Fibroblast of skin of scalp (primary cell): ENCODE data around the gene CDK14.
A peak's percentile ranks its signal among the peaks of the same experiment; 100 is the strongest.

ENCODE experiments used
- DNase-seq: peaks from one replicate; pipeline ENCODE4 v3.0.0-alpha.2; 2013

The CDK14 gene

GRCh38 chr7:90853205-90853604 is 257.1 kb downstream of the CDK14 start:
- no peak for DNase-seq

DNA sequence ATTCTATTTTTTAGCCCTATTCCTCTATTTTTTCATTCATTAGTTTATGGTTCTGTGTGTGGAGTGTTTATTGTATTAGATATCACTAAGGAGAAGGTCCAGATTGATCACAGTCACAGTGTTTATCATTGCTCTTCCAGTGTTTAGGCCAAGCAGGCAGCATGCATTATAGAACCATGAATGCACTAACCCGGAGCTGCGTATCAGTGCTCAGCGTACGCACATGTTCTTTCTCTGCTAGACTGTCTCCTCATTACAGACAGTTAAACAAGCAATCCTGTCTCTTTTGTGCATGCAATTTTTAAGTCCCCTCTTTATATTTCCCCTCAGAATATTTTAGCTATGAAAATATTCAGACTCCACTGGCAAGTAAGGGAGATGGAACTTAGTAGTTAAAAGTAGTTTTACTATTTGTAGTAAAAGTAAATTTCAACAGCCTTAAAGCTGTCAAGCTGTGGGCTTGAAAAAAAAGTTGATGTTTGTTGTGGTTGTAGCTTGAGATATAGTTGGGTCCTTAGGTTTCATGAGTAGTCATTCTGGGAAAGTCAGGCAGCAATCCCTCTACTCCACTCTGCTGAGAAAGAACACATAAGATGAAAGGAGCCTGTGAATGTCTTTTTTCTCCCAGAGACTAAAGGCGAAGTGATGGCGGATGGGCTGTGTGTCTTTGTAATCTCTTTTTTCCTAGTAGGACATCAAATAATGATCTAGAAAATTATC is 260.4 kb downstream of the CDK14 start:
- DNase-seq, result no peak

DNA sequence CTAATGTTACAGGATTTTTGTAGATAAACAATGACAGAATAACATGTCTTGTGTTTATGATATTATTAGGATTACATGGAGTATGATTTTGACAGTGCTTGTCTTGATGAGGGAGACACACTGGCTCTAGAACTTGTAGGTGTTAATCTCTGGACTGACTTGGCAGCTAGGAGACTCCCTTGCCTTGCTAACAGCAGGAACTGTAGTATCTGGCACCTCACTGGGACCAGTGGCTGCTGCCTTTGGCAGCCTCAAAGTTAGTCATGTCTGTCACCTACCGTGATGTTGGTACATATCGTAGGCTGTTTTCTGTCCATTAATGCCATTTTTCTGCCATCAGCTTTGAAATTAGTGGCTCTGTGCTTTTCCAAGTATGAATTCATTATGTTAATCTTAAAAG is 261.5 kb downstream of the CDK14 start:
- DNase-seq, result no peak

DNA sequence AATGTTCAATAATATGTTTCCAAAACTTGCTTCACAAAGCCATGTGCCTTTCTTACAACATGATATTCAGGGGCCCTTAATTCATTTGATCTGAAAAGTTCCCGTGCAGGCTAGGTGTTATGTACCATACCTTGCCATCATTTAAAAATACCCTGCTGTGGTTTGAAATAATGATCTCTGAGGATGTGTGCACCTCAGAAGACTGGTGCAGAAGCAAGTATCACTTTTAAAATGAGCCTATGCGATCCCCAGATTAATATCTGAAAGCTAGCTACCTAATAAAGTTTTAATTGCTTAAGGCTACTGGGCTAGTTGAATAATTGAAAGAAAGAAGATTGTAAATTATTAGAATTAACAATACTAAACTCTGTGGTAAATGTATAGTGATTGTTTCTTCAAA is 262.4 kb downstream of the CDK14 start:
- no peak for DNase-seq

- no peak for DNase-seq
Observed at GRCh38 chr7:90859521-90859920, 263.4 kb downstream of the CDK14 start.

DNA sequence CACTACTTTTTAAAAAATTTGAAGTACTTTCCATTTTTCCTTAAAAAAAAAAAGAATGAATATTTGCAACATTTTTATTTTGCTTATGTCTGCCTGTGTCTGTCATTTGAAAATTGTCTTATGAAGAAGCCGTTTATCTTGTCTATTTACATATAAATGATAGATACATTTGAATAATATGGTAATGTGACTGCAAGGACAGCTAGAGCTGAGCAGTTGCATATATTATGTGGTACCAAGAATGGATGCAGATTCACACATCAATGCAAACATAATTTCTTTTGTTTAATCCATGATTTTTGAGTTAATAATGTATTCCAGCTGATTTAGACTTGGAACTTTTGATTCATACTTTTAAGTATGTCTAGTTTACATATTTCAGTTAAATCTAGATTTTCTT is 268.0 kb downstream of the CDK14 start:
- no peak for DNase-seq

DNA sequence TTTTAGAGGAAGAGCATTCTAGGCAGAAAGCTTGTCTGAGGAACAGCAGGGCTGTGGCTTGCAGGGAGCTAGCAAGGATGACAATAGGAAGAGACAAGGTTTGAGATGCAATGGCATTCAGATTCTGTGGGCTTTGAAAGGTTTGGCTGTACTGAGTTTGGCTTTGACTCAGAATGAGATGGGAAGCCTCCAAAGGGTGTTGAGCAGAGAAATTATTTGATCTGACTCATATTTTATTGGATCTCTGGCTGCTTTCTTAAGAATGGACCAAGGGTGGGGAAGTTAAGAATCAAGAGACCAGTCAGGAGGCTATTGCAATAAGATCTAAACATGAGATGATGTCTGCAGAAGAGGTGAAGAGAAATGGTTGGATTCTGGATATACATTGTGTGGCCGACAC is 273.2 kb downstream of the CDK14 start:
- DNase-seq, result no peak

- DNase-seq, result no peak
Observed at GRCh38 chr7:90876701-90877100, 280.6 kb downstream of the CDK14 start.

DNA sequence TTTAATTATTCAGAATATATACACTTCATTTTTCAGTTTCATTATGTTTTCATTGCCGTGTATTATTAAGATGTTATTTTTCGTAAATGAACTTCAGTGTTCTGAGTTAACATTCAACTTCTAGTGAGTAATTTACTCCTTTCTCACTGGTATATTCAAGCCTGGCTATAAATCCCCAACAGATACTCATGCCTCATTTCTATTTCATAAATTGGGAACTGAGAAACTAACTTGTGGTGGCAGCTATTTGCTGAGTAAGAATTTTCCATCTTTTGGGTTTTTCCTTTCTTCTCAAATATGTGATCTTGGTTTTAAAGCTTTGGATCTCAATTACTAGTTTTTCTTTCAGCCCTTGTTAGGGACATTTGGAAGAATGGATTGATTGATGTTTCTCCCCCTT is 281.1 kb downstream of the CDK14 start:
- no peak for DNase-seq

DNA sequence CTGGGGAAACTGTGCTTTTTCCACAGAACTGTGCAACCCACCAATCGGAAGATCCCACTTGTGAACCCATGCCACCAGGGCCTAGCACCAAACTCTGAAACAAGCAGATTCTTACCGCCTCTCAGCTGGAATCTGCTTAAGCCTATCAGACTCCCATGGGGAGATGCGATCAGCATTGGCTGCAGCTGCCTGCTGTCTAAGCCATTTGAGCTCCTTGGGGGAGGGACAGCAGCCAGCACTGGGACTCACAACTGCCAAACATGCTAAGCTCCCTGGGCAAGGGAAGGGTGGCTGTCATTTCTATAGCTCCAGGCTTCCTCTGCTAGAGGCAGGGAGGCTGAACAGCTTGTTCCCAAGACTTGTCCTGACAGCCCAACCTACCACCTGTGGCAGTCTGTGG is 283.8 kb downstream of the CDK14 start:
- no peak for DNase-seq

GRCh38 chr7:90886416-90886815 is 290.3 kb downstream of the CDK14 start:
- no peak for DNase-seq

DNA sequence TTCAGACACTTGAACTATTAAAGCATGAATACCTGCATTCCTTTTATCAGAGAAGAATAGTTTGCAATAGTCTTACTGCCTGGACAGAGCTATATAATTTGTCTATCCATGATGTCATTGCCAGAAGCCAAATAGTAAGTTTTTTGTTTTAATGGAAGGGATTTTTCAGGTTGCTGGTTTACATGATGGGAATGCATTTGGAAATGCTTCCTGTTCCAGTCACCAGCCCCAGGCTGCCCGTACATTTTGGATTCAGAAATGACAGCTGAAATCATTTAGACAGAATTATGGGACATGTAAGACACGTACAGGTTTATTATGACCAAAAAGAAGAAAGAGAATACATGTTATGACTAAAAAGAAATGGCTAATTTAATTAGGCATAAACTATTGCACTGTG is 293.1 kb downstream of the CDK14 start:
- DNase-seq, result no peak

DNA sequence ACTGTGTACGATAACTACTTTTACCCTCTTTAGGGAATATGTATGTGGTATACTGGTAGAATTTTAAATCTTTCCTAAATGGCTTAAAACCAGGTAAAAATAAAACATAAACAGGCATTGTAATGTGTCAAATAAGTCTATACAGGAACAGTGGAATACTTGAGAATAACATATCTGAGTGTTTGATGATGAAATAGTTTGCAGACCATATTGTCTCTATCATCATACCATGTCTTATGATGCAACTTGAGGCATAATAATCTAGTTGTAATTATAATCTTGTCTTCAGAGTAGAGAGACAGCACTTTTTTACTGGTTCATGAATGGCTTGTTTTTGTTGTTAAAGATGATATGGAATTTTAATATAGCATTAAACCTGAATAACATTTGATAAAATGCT is 293.5 kb downstream of the CDK14 start:
- no peak for DNase-seq

DNA sequence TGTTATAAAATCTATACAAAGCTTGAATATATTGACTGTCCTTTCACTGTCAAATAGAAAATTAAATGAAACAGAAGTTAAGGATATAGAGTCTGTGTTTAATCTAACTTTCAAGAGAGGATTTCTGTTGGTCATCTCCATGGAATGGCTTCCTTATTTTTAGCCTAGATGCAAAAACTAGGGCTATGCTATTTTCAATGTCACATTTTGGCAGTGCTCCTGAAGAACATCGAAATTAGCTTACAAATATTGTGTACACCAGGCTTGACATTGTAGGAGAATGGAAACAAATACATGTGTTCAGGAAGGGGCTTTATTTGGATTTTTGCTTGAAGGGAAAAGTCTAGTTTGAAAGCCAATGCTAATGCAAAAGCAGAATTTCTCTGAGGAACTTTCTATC is 295.4 kb downstream of the CDK14 start:
- DNase-seq, result no peak

DNA sequence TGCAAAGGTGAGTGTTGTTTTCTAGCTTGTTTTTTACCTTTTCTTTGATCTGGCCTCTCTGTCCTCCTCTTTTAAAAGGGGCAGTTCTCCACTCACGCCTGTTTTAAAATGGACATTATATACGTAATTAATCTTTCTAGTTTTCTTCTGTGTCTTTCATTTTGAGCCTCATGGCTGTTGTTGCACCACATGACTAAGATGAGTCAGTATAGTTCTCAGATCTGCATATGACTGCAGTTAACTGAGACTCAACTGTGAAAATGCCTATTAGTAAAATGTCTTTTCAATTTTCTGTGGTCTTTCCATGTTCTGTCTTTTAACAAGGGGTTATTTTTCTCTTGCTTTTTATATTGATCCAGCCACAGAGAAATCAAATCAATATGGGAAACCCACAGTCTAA is 296.1 kb downstream of the CDK14 start:
- no peak for DNase-seq

DNA sequence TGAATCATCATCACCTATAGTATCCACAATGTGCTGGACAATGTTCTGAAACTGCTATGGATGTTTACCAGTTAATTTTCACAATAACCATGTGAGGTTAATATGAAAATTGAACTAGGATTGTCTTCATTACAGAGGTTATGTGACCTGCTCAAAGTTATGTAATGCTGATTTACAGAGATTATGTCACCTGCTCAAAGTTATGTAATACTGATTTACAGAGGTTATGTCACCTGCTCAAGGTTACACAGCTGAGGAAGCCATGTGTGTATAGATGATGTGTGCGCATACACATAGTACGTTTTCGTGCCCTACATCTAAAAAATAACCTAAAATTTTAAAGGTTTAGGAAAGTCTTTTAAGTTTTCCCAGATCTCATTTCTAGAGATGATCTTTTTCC is 298.0 kb downstream of the CDK14 start:
- no peak for DNase-seq

GRCh38 chr7:90896458-90896857 is 300.3 kb downstream of the CDK14 start:
- DNase-seq, result no peak

DNA sequence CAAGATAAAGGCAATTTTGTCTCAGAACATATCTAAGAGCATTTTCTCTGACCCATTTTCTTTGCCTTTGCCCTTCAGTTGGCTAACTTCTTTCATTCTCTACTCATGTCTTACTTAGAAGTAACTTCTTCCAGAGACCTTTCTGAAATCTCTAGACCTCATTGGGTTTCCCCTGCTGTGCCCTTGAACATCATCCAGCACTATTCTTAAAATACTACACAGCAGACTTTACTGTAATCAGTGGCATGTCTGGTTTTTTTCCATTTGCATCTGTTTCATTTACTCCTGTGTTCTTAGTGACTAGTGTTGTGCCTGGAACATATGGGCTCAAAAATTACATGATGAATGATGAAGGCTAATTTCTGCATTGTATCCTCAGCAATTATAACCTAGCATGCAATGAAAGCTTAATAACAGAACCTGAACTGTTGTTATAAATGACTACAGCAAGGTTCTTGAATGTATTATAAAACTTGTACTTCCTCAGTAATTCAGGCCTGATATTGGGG is 301.9 kb downstream of the CDK14 start:
- DNase-seq, result no peak

DNA sequence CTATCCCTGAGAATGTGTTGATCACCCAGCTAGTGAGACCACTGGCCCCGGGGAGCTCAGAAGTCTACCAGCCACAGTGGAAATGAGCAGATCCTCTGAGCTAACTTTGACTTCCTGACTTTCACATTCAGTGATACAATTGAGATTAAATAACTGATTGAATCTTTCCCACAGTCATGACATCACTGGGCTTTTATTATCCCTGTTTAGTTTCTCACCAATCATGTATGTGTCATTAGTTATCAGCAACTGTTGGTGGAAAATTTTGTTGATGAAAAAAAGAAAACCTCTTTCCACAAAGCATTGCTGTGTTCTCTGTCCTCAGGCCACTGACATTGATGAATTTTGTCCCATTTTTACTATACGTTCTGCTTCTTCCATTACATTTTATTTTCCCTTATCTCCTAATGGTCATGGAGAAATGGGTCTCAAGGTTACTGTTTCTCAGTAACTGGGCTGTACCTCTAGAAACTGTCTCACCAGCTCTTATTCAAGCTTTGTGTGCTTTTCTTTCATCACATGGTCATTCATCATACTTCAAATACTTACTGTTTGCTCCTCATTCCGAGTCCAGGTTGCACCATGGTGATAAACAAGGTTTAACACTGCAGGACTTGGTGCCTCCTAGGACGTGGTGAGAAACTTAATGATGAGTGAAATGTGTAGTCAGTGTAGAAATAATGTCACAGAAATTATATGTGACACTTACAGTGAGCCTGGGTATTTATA is 304.7 kb downstream of the CDK14 start:
- no peak for DNase-seq

DNA sequence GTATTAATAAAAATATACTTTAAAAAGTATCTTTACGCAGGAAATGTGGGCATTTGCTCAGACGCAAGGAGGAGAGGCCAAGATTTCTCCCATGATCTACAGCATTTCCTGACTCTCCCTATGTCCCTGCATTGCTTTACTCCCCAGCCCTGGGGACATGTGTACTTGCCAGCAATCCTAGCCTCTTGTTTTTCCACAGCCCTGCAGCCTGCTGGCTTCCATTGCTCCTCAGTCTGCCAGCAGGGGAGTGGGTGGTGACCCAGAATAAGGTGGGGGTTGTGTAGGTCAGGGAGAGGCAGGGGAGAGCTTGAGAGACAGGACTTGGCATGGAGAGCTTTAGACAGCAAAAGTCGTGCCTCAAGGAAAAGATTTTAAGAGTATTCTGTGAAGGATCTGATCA is 307.7 kb downstream of the CDK14 start:
- no peak for DNase-seq

- peak; percentile 30 for DNase-seq
Observed at GRCh38 chr7:90910136-90910535, 314.0 kb downstream of the CDK14 start.

GRCh38 chr7:90916319-90916718 is 320.2 kb downstream of the CDK14 start:
- no peak for DNase-seq

GRCh38 chr7:90917539-90917938 is 321.4 kb downstream of the CDK14 start:
- DNase-seq, result no peak

DNA sequence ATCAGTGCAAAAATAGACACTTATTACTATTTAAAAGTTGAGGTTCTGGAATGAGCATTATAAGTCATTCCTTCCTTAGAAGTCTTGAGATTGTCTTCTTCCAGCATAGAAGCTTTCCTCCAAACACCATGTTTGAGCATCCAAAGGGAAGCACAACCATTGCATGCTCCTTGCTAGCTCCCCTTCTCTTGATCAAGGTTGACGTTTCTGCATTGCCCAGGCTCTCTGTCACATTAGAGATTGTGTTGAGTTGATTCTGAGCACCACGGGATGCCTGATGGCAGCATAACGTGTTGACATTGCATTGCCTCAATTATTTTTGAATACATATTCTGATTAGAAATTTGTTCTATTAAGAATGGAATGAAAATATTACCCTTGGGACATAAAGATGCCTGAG is 322.2 kb downstream of the CDK14 start:
- DNase-seq, result no peak
